Measurements from ENCODE around the gene C22orf31.

Gene C22orf31

GRCh38 chr22:29053048-29053702 is 8.5 kb downstream of the C22orf31 start:
- H3K27ac ChIP-seq, result no peak overlapping the region
- no peak for TF ChIP-seq CTCF (conservative IDR thresholded peaks at IDR 0.05)
- no peak for TF ChIP-seq ZFX (IDR thresholded peaks at IDR 0.05)

- TF ChIP-seq CTCF (conservative IDR thresholded peaks at IDR 0.05) (no peak), ZFX (IDR thresholded peaks at IDR 0.05) (no peak)
- H3K27ac ChIP-seq, result no peak overlapping the region
Observed at GRCh38 chr22:29050457-29050856, 11.2 kb downstream of the C22orf31 start.

GRCh38 chr22:29049655-29050263 is 11.9 kb downstream of the C22orf31 start:
- TF ChIP-seq CTCF (conservative IDR thresholded peaks at IDR 0.05), result no peak
- no peak for TF ChIP-seq ZFX (IDR thresholded peaks at IDR 0.05)
- no peak overlapping the region for H3K27ac ChIP-seq

- H3K27ac ChIP-seq, result no peak overlapping the region
- TF ChIP-seq CTCF (conservative IDR thresholded peaks at IDR 0.05) (no peak), ZFX (IDR thresholded peaks at IDR 0.05) (no peak)
Observed at GRCh38 chr22:29048822-29049654, 12.6 kb downstream of the C22orf31 start.

- H3K27ac ChIP-seq, result no peak overlapping the region
- TF ChIP-seq CTCF (conservative IDR thresholded peaks at IDR 0.05), result no peak
- TF ChIP-seq ZFX (IDR thresholded peaks at IDR 0.05), result no peak
Observed at GRCh38 chr22:29044657-29045176, 16.9 kb downstream of the C22orf31 start.

- TF ChIP-seq CTCF (conservative IDR thresholded peaks at IDR 0.05), result no peak
- TF ChIP-seq ZFX (IDR thresholded peaks at IDR 0.05), result no peak
- H3K27ac ChIP-seq, result no peak overlapping the region
Observed at GRCh38 chr22:29043906-29044575, 17.6 kb downstream of the C22orf31 start.
